Caco-2 (cell line): Measurements from ENCODE around the gene RNF145. TPM values are rescaled to one million over a fixed set of nuclear protein-coding genes. Genes with fewer than 3 reads are reported as not detected.

Experiments used
- BruUV-seq: library from RNA; stranded (reverse); fragments of 400-500 nt; replicated peaks from 2 replicates; lab custom pipeline; 2021; lab: Mats Ljungman, UMichigan
- CTCF ChIA-PET: fragments of 300-600 bp; sonication (Branson Sonifier 250); formaldehyde crosslinking; loops from one replicate; lab custom pipeline; 2022; ENCODE audit warnings: antibody characterized with exemption; lab: Charles Lee
- POLR2A ChIA-PET: fragments of 300-600 bp; sonication (Branson Sonifier 250); formaldehyde crosslinking; loops from one replicate; lab custom pipeline; 2022; ENCODE audit warnings: antibody characterized with exemption; lab: Charles Lee
- DNase-seq, 2 experiments: peaks; one replicate each; pipeline versions ENCODE4 v3.0.0 to v3.0.0-alpha.2; 2020 to 2022
- H3K27me3 ChIP-seq: replicated peaks from 2 replicates; pipeline ENCODE4 v1.6.0; 2011; ENCODE audit warnings: low read length; ENCODE audit not compliant: control insufficient read depth, insufficient read depth
- H3K36me3 ChIP-seq: 2 replicates; pipeline ENCODE4 v1.5.1; 2011; ENCODE audit warnings: low read length; ENCODE audit not compliant: control insufficient read depth, insufficient read depth
- H3K4me1 ChIP-seq: fragments of 250-450 bp; sonication (Bioruptor Pico); 2 replicates; pipeline ENCODE4 v1.5.1; 2020; ENCODE audit warnings: mild to moderate bottlenecking
- H3K4me3 ChIP-seq: 2 replicates; pipeline ENCODE4 v1.5.1; 2011; ENCODE audit warnings: low read depth, mild to moderate bottlenecking, control low read depth, low read length
- H3K9me3 ChIP-seq: fragments of 250-450 bp; sonication (Bioruptor Pico); 2 replicates; pipeline ENCODE4 v1.5.1; 2020; ENCODE audit warnings: mild to moderate bottlenecking, moderate library complexity
- H3K27ac Mint-ChIP-seq: one replicate; pipeline ENCODE4 v1.8.0; 2022; ENCODE audit warnings: mixed read lengths; ENCODE audit not compliant: unreplicated experiment
- H3K27me3 Mint-ChIP-seq: one replicate; pipeline ENCODE4 v1.8.0; 2022; ENCODE audit warnings: mixed read lengths; ENCODE audit not compliant: insufficient read depth, unreplicated experiment
- H3K36me3 Mint-ChIP-seq: one replicate; pipeline ENCODE4 v1.8.0; 2022; ENCODE audit warnings: mild to moderate bottlenecking, mixed read lengths; ENCODE audit not compliant: insufficient read depth, unreplicated experiment
- H3K4me1 Mint-ChIP-seq: one replicate; pipeline ENCODE4 v1.8.0; 2022; ENCODE audit warnings: low read depth, mixed read lengths; ENCODE audit not compliant: unreplicated experiment
- H3K4me3 Mint-ChIP-seq: one replicate; pipeline ENCODE4 v1.8.0; 2022; ENCODE audit warnings: mild to moderate bottlenecking, moderate library complexity, mixed read lengths; ENCODE audit not compliant: unreplicated experiment
- H3K9me3 Mint-ChIP-seq: one replicate; pipeline ENCODE4 v1.8.0; 2022; ENCODE audit warnings: mixed read lengths; ENCODE audit not compliant: unreplicated experiment
- CTCF ChIP-seq, 2 experiments: fragments of 200-600 bp in 1 of 2; IDR thresholded peaks; 1 replicate in 1 of 2; 2 replicates in 1 of 2; pipeline versions ENCODE4 v1.5.1 to v1.8.0; 2011 to 2022; ENCODE audit warnings: antibody characterized with exemption in 1 of 2, control low read depth in 1 of 2, inconsistent platforms in 1 of 2, low read depth in 1 of 2, low read length in 1 of 2, mild to moderate bottlenecking in 1 of 2, moderate library complexity in 1 of 2; ENCODE audit not compliant: insufficient read depth in 1 of 2, severe bottlenecking in 1 of 2, unreplicated experiment in 1 of 2
- intact Hi-C: fragments of 100-400 bp; cut with micrococcal nuclease; formaldehyde crosslinking; loops from one replicate; pipeline ENCODE4 v1.10.0; 2022; ENCODE audit not compliant: unreplicated experiment
- total RNA-seq: library from RNA; stranded (reverse); gene quantifications from 2 replicates; pipeline ENCODE4 v1.2.3, GENCODE V29; 2022

RNF145 gene
- total RNA-seq, 1 experiment from 2014 or later, result 38.7 TPM

GRCh38 chr5:159171274-159171673 is 38.1 kb downstream of the RNF145 start:
- Histone ChIP-seq H3K27me3 (no peaks in the 10 kb centered on the region), H3K4me1 (peaks cover 7% of the 10 kb centered on the region; the same call in 1 of the 2 replicates), H3K36me3 (peaks cover 2% of the 10 kb centered on the region; the same call in 1 of the 2 replicates), H3K4me3 (no peak overlapping the region), H3K9me3 (no peaks in the 10 kb centered on the region)
- Mint-ChIP-seq H3K9me3 (no peaks in the 10 kb centered on the region), H3K4me1 (no peaks in the 10 kb centered on the region), H3K27me3 (no peaks in the 10 kb centered on the region), H3K27ac (no peak overlapping the region), H3K4me3 (no peak overlapping the region), H3K36me3 (peaks cover 14% of the 10 kb centered on the region)
- ChIA-PET POLR2A (no interaction called here), CTCF (no interaction called here)
- DNase-seq, result no peak
- intact Hi-C loops, result no loop called here
- no peak for TF ChIP-seq CTCF (IDR thresholded peaks at IDR 0.05; ENCODE audit: insufficient read depth in 1 of 2, low read depth in 1 of 2, low read length in 1 of 2, severe bottlenecking in 1 of 2, unreplicated experiment in 1 of 2)
- no TSS peak for BruUV-seq

GRCh38 chr5:159170021-159170420 is 39.3 kb downstream of the RNF145 start:
- no peak for DNase-seq
- Histone ChIP-seq H3K4me1 (peaks cover under 1% of the 10 kb centered on the region; the same call in 1 of the 2 replicates), H3K27me3 (no peaks in the 10 kb centered on the region), H3K36me3 (peaks cover 2% of the 10 kb centered on the region; the same call in 1 of the 2 replicates), H3K4me3 (no peak overlapping the region), H3K9me3 (no peaks in the 10 kb centered on the region)
- POLR2A ChIA-PET, result no interaction called here
- Mint-ChIP-seq H3K36me3 (peaks cover 18% of the 10 kb centered on the region), H3K27ac (no peak overlapping the region), H3K9me3 (no peaks in the 10 kb centered on the region), H3K4me3 (no peak overlapping the region), H3K4me1 (no peaks in the 10 kb centered on the region), H3K27me3 (no peaks in the 10 kb centered on the region)
- no TSS peak for BruUV-seq
- TF ChIP-seq CTCF (IDR thresholded peaks at IDR 0.05; ENCODE audit: insufficient read depth in 1 of 2, low read depth in 1 of 2, low read length in 1 of 2, severe bottlenecking in 1 of 2, unreplicated experiment in 1 of 2), result no peak
- intact Hi-C loops, result no loop called here
- CTCF ChIA-PET, result no interaction called here

GRCh38 chr5:159166416-159166815 is 42.9 kb downstream of the RNF145 start:
- CTCF ChIA-PET, result interaction anchor here (0.6 kb wide), 1 partner anchor 595 kb away, joined by 4 read pairs; no protein-coding TSS in a partner anchor
- Mint-ChIP-seq H3K27me3 (no peaks in the 10 kb centered on the region), H3K36me3 (peaks cover 20% of the 10 kb centered on the region), H3K4me3 (no peak overlapping the region), H3K27ac (no peak overlapping the region), H3K4me1 (no peaks in the 10 kb centered on the region), H3K9me3 (no peaks in the 10 kb centered on the region)
- Histone ChIP-seq H3K27me3 (no peaks in the 10 kb centered on the region), H3K36me3 (peaks cover 2% of the 10 kb centered on the region; the same call in 1 of the 2 replicates), H3K4me1 (no peaks in the 10 kb centered on the region), H3K9me3 (no peaks in the 10 kb centered on the region), H3K4me3 (no peak overlapping the region)
- POLR2A ChIA-PET, result no interaction called here
- no peak for DNase-seq
- no peak for TF ChIP-seq CTCF (IDR thresholded peaks at IDR 0.05; ENCODE audit: insufficient read depth in 1 of 2, low read depth in 1 of 2, low read length in 1 of 2, severe bottlenecking in 1 of 2, unreplicated experiment in 1 of 2)
- no TSS peak for BruUV-seq
- intact Hi-C loops, result no loop called here
